Neural cell (in vitro differentiated cells): ENCODE results near the gene CDK4. TPM values are rescaled to one million over a fixed set of nuclear protein-coding genes. Genes with fewer than 3 reads are reported as not detected.
A peak's percentile ranks its signal among the peaks of the same experiment; 100 is the strongest.

ENCODE experiments used
- H2AFZ ChIP-seq: fragments of 200-600, 300-800 bp; sonication (generic), shearing (Covaris generic); 2 replicates; pipeline ENCODE4 v1.6.0; 2014; ENCODE audit warnings: low read depth, mild to moderate bottlenecking, antibody characterized with exemption, low read length, moderate library complexity
- H3F3A ChIP-seq: fragments of 200-600 bp; shearing (Covaris generic); 2 replicates; pipeline ENCODE4 v1.6.1; 2016; ENCODE audit warnings: mild to moderate bottlenecking, moderate library complexity, mixed read lengths, antibody characterized with exemption, low read length; ENCODE audit not compliant: insufficient read depth, poor library complexity, severe bottlenecking
- H3K27ac ChIP-seq: fragments of 200-600, 300-800 bp; sonication (generic), shearing (Covaris generic); 2 replicates; pipeline ENCODE4 v1.5.1; 2014; ENCODE audit warnings: mild to moderate bottlenecking, low read length, moderate library complexity
- H3K27me3 ChIP-seq: fragments of 300-800, 200-600 bp; sonication (generic), shearing (Covaris generic); 2 replicates; pipeline ENCODE4 v1.6.0; 2014; ENCODE audit warnings: mild to moderate bottlenecking, low read depth, low read length, moderate library complexity; ENCODE audit not compliant: insufficient read depth
- H3K36me3 ChIP-seq: fragments of 300-800, 200-600 bp; sonication (generic), shearing (Covaris generic); 2 replicates; pipeline ENCODE4 v1.5.1; 2014; ENCODE audit warnings: mild to moderate bottlenecking, antibody characterized with exemption, low read length, moderate library complexity; ENCODE audit not compliant: insufficient read depth
- H3K4me2 ChIP-seq: fragments of 300-800, 200-600 bp; sonication (generic), shearing (Covaris generic); 2 replicates; pipeline ENCODE4 v1.6.0; 2014; ENCODE audit warnings: mild to moderate bottlenecking, low read length
- H3K4me3 ChIP-seq: fragments of 300-800, 200-600 bp; sonication (generic), shearing (Covaris generic); 2 replicates; pipeline ENCODE4 v1.5.1; 2014; ENCODE audit warnings: mild to moderate bottlenecking, low read length, moderate library complexity
- H3K79me2 ChIP-seq: fragments of 200-600 bp; shearing (Covaris generic); replicated peaks from 2 replicates; pipeline ENCODE4 v1.6.0; 2014; ENCODE audit warnings: mild to moderate bottlenecking, low read length, moderate library complexity; ENCODE audit not compliant: insufficient read depth
- H3K9ac ChIP-seq: fragments of 300-800, 200-600 bp; sonication (generic), shearing (Covaris generic); 2 replicates; pipeline ENCODE4 v1.6.1; 2016; ENCODE audit warnings: mild to moderate bottlenecking, low read length, mixed read lengths
- H3K9me2 ChIP-seq: fragments of 200-600 bp; shearing (Covaris generic); 2 replicates; pipeline ENCODE4 v1.6.1; 2016; ENCODE audit warnings: mild to moderate bottlenecking, low read length, mixed read lengths; ENCODE audit not compliant: insufficient read depth
- H3K9me3 ChIP-seq: fragments of 200-600, 300-800 bp; sonication (generic), shearing (Covaris generic); 2 replicates; pipeline ENCODE4 v1.6.1; 2016; ENCODE audit warnings: mild to moderate bottlenecking, mixed run types, low read length, moderate library complexity, mixed read lengths
- H4K20me1 ChIP-seq: fragments of 200-600 bp; shearing (Covaris generic); 2 replicates; pipeline ENCODE4 v1.6.1; 2016; ENCODE audit warnings: mild to moderate bottlenecking, mixed run types; ENCODE audit not compliant: insufficient read depth
- CTCF ChIP-seq: fragments of 450-650 bp; IDR thresholded peaks from 2 replicates; pipeline ENCODE4 v1.5.1; 2014; ENCODE audit warnings: antibody characterized with exemption, mild to moderate bottlenecking, moderate library complexity; ENCODE audit not compliant: poor library complexity, severe bottlenecking
- EP300 ChIP-seq: fragments of 450-650 bp; conservative IDR thresholded peaks from 2 replicates; pipeline ENCODE4 v1.6.1; 2014; ENCODE audit warnings: antibody characterized with exemption, mild to moderate bottlenecking, moderate library complexity; ENCODE audit not compliant: poor library complexity, severe bottlenecking
- EZH2 ChIP-seq: fragments of 200-600, 300-800 bp; shearing (Covaris generic), sonication (generic); IDR thresholded peaks from 2 replicates; pipeline ENCODE4 v1.6.1; 2014; ENCODE audit warnings: antibody characterized with exemption, low read length, borderline replicate concordance, mild to moderate bottlenecking; ENCODE audit not compliant: insufficient read depth, poor library complexity, severe bottlenecking
- MXI1 ChIP-seq: fragments of 450-650 bp; conservative IDR thresholded peaks from 2 replicates; pipeline ENCODE4 v1.6.1; 2014; ENCODE audit warnings: antibody characterized with exemption, mild to moderate bottlenecking; ENCODE audit not compliant: poor library complexity, severe bottlenecking
- POLR2AphosphoS5 ChIP-seq: IDR thresholded peaks from 2 replicates; pipeline ENCODE4 v1.6.1; 2012
- RAD21 ChIP-seq: fragments of 450-650 bp; conservative IDR thresholded peaks from 2 replicates; pipeline ENCODE4 v1.6.1; 2014; ENCODE audit warnings: antibody characterized with exemption, mild to moderate bottlenecking, moderate library complexity
- REST ChIP-seq: IDR thresholded peaks from 2 replicates; pipeline ENCODE4 v1.6.1; 2012; ENCODE audit warnings: borderline replicate concordance
- SMC3 ChIP-seq: fragments of 450-650 bp; conservative IDR thresholded peaks from 2 replicates; pipeline ENCODE4 v1.6.1; 2014; ENCODE audit warnings: antibody characterized with exemption, mild to moderate bottlenecking, moderate library complexity; ENCODE audit not compliant: poor library complexity
- TAF1 ChIP-seq: IDR thresholded peaks from 2 replicates; pipeline ENCODE4 v1.6.1; 2012; ENCODE audit warnings: low read depth
- polyA plus RNA-seq: library from polyadenylated mRNA; depleted of rRNA; stranded (reverse); fragments of >200 nt; gene quantifications from 2 replicates; pipeline ENCODE4 v1.2.3, GENCODE V29; 2014

CDK4 gene
- polyA plus RNA-seq, 1 donor from 2014 or later: 104 TPM

GRCh38 chr12:57793920-57794319 is 41.8 kb upstream of the CDK4 start:
- no peaks in the 10 kb centered on the region for H3F3A ChIP-seq
- no peak overlapping the region for H3K9ac ChIP-seq
- no peaks in the 10 kb centered on the region for H4K20me1 ChIP-seq
- no peaks in the 10 kb centered on the region for H3K79me2 ChIP-seq
- H2AFZ ChIP-seq: no peak overlapping the region
- H3K36me3 ChIP-seq: no peaks in the 10 kb centered on the region
- no peak overlapping the region for H3K4me3 ChIP-seq
- no peak overlapping the region for H3K27ac ChIP-seq
- no peak for TF ChIP-seq TAF1
- no peak overlapping the region for H3K4me2 ChIP-seq
- H3K9me3 ChIP-seq: no peaks in the 10 kb centered on the region
- H3K27me3 ChIP-seq: no peaks in the 10 kb centered on the region
- H3K9me2 ChIP-seq: no peaks in the 10 kb centered on the region

GRCh38 chr12:57783861-57784260 is 31.8 kb upstream of the CDK4 start:
- no peak overlapping the region for H2AFZ ChIP-seq
- H3K9ac ChIP-seq: no peak overlapping the region
- H3K79me2 ChIP-seq: peaks cover 10% of the 10 kb centered on the region
- H3F3A ChIP-seq: no peaks in the 10 kb centered on the region
- no peaks in the 10 kb centered on the region for H3K27me3 ChIP-seq
- no peaks in the 10 kb centered on the region for H4K20me1 ChIP-seq
- H3K9me3 ChIP-seq: no peaks in the 10 kb centered on the region
- H3K4me3 ChIP-seq: no peak overlapping the region
- TF ChIP-seq EZH2 (no peak), TAF1 (no peak), SMC3 (no peak), EP300 (no peak), REST (no peak), POLR2AphosphoS5 (no peak), CTCF (no peak), MXI1 (no peak), RAD21 (no peak)
- no peak overlapping the region for H3K4me2 ChIP-seq
- no peaks in the 10 kb centered on the region for H3K36me3 ChIP-seq
- H3K9me2 ChIP-seq: no peaks in the 10 kb centered on the region
- no peak overlapping the region for H3K27ac ChIP-seq

GRCh38 chr12:57783466-57783801 is 31.3 kb upstream of the CDK4 start:
- H3K9me3 ChIP-seq: no peaks in the 10 kb centered on the region
- no peaks in the 10 kb centered on the region for H4K20me1 ChIP-seq
- no peaks in the 10 kb centered on the region for H3K9me2 ChIP-seq
- no peak overlapping the region for H3K27ac ChIP-seq
- TF ChIP-seq EP300 (no peak), POLR2AphosphoS5 (no peak), MXI1 (no peak), RAD21 (no peak), SMC3 (no peak), TAF1 (no peak), CTCF (no peak), EZH2 (no peak), REST (no peak)
- no peaks in the 10 kb centered on the region for H3F3A ChIP-seq
- peak overlapping the region; percentile 96 for H3K4me2 ChIP-seq
- peaks cover 10% of the 10 kb centered on the region for H3K79me2 ChIP-seq
- H3K36me3 ChIP-seq: no peaks in the 10 kb centered on the region
- H3K27me3 ChIP-seq: no peaks in the 10 kb centered on the region
- H3K9ac ChIP-seq: peak overlapping the region; percentile 72
- H2AFZ ChIP-seq: no peak overlapping the region
- peak overlapping the region; percentile 80 for H3K4me3 ChIP-seq
